22Rv1 (cell line): ENCODE data around the gene PDPN.
"Not testable (repeated sequence)": the region's sequence is repeated elsewhere in the genome, so short reads cannot be mapped to it uniquely, and the experiment has no call there.

Source experiments
- H3K27ac ChIP-seq: fragments of 450-650 bp; 2 replicates; pipeline ENCODE4 v1.5.1; 2017
- ZFX ChIP-seq: fragments of 450-650 bp; IDR thresholded peaks from 2 replicates; pipeline ENCODE4 v1.6.1; 2017; ENCODE audit warnings: antibody characterized with exemption, borderline replicate concordance
- TF ChIP-seq, protein P1 (sequence below): fragments of 450-650 bp; IDR thresholded peaks from 2 replicates; pipeline ENCODE4 v1.5.1; 2017; ENCODE audit warnings: mild to moderate bottlenecking

PDPN gene

DNA sequence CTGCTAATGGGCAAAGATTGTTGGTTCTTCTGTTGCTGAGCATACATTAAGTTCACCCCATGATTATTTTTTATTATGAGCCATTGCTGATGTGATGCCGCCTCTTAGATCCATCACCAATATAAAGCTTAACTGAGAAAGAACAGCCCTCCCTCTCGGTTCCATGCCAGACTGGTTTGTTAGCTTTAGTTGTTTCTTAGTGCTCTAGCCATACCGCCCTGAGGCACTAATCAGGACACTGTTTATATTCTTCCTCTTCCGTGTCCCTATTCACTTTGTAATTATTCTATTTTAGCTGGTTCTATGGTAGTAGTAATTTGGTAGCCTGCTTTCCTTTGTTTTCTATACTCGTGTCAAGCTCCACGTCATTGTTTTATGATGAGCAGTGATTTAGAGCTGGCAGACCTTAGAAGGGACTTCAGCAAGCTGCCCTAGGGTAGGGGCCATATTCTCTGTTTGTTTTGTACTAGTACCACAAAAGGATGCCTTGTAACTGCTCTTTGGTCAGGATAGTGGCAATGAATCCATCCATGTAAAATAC, 27.3 kb upstream of the PDPN start:
- TF ChIP-seq ZFX, result no peak
- TF ChIP-seq, protein P1, sequence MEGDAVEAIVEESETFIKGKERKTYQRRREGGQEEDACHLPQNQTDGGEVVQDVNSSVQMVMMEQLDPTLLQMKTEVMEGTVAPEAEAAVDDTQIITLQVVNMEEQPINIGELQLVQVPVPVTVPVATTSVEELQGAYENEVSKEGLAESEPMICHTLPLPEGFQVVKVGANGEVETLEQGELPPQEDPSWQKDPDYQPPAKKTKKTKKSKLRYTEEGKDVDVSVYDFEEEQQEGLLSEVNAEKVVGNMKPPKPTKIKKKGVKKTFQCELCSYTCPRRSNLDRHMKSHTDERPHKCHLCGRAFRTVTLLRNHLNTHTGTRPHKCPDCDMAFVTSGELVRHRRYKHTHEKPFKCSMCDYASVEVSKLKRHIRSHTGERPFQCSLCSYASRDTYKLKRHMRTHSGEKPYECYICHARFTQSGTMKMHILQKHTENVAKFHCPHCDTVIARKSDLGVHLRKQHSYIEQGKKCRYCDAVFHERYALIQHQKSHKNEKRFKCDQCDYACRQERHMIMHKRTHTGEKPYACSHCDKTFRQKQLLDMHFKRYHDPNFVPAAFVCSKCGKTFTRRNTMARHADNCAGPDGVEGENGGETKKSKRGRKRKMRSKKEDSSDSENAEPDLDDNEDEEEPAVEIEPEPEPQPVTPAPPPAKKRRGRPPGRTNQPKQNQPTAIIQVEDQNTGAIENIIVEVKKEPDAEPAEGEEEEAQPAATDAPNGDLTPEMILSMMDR, result no peak
- no peak overlapping the region for H3K27ac ChIP-seq

DNA sequence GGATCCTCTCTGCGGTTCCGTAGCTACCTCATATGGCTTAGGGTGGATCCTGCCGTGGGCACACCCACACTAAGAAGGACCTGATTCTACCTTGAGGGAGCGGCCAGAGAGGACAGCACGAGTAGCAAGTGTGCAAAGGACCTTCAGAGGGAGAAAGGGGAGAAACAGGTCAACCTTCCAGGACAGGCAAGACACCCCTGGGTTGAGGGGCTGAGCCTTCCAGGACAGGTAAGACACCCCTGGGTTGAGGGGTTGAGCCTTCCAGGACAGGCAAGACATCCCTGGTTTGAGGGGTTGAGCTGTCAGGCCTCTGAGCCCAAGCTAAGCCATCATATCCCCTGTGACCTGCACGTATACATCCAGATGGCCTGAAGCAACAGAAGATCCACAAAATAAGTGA, 23.1 kb upstream of the PDPN start:
- no peak overlapping the region for H3K27ac ChIP-seq
- no peak for TF ChIP-seq ZFX
- TF ChIP-seq, protein P1, result no peak

DNA sequence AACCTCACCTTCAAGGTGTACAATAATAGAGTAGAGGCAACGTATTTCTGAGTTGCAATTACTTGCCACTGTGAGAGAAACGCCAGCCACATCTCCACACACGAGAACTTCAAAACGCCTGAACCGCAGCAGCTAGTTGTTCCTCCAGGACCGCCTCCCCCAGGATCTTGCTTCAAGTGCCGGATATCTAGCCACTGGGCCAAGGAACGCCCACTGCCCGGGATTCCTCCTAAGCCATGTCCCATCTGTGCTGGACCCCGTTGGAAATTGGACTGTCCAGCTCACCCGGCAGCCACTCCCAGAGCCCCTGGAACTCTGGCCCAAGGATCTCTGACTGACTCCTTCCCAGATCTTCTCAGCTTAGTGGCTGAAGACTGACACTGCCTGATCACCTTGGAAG, 20.7 kb upstream of the PDPN start:
- not testable (repeated sequence) for H3K27ac ChIP-seq

DNA sequence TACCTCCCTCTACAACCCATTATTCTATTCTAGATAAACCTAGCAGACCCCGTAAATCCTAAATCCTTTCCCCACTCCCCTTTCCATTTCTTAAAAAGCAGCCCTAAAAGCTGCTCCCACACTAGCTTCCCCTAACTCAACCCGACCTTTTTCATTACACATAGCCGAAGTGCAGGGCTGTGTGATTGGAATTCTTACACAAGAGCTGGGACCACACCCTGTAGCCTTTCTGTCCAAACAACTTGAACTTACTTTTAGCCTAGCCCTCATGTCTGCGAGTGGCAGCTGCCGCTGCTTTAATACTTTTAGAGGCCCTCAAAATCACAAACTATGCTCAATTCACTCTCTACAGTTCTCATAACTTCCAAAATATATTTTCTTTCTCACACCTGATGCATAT, 19.6 kb upstream of the PDPN start:
- H3K27ac ChIP-seq, result no peak overlapping the region
- TF ChIP-seq ZFX, result no peak
- TF ChIP-seq, protein P1, result no peak

DNA sequence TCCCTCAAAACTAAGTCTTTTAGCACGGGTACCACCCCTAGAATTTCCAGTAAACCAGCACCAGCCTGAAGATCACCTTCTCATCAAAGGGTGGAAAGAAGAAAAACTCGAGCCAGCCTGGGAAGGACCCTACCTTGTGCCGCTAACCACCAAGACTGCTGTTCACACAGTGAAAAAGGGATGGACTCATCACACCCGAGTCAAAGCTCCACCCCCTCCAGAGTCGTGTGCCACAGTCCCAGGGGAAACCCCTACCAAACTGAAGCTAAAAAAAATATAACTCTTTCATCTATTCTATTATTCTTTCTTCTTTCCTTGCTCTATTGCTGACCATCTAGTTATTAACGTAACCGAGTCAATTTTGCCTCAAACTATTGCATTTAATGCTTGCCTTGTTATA, 13.2 kb upstream of the PDPN start:
- H3K27ac ChIP-seq, result not testable (repeated sequence)

DNA sequence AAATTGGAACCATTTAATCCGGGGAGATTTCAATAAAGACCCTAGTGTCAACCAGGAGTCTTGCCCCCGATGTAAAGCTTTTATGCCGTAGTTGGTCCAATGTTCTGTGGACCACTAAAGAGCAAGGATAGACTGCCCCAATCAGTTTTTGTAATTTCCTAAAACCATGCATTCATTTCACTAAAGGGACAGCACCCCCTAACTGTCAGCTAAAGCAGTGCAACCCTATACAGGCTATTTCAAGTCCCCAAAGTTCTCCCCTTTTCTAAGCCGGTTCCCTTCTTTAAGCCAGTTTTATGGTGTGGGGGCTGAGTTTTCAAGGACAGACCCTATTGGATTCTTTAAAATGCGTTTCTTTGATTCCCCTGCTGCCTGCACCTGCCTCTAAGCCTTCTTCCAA, 12.7 kb upstream of the PDPN start:
- H3K27ac ChIP-seq, result no peak overlapping the region

DNA sequence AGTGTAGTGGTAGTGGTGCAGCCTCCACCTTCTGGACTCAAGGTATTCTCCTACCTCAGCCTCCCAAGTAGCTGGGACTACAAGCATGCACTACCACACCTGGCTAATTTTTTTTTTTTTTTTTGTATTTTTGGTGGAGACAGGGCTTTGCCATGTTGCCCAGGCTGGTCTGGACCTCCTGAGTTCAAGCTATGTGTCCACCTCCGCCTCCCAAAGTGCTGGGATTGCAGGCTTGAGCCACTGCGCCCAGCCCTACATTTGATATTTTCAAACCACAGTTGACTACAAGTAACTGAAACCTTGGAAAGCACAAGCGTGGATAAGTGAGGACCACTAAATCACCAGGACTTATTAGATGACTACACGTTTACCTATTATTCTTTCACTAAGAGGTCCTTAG, 10.0 kb upstream of the PDPN start:
- H3K27ac ChIP-seq, result no peak overlapping the region
- TF ChIP-seq, protein P1, result no peak
- no peak for TF ChIP-seq ZFX

More for the DNA sequence above, 12.7 kb upstream of the PDPN start:
- TF ChIP-seq ZFX, result no peak
- TF ChIP-seq, protein P1, result peak; percentile 41

DNA sequence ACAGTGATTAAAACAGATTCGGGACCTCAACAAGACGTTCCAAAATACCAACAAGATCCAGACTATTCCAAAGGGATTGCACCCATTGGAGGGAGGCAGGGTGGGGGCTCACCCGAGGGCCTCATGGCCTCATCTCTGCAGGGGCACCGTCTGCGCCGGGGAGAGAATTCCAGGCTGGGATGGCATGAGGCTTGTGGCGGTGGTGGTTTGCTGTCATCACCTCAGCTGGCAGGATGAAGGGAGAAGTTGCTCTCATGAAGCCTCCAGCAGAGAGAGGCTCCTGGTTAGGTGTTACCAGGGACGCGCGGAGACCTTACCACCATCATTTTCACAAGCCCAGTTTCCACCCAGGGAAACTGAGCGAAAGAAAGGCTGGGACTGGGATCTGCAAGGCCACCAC, 6.7 kb upstream of the PDPN start:
- H3K27ac ChIP-seq, result no peak overlapping the region

More for the DNA sequence above, 6.7 kb upstream of the PDPN start:
- no peak for TF ChIP-seq ZFX
- TF ChIP-seq, protein P1, result no peak
